Left cardiac atrium (tissue), 4 donors: Measurements from ENCODE around the gene PLXNB2. TPM values are rescaled to one million over a fixed set of nuclear protein-coding genes. Genes with fewer than 3 reads are reported as not detected.

Source experiments
- ATAC-seq, 2 donors: fragments of 200-7000 bp; cut with Tn5 transposase; one replicate each; pipeline ENCODE4 v1.9.1; 2020; ENCODE audit warnings: mild to moderate bottlenecking in 2 of 2, moderate library complexity in 2 of 2
- DNase-seq: peaks from one replicate; pipeline ENCODE4 v3.0.0-alpha.2; 2020
- intact Hi-C, 2 donors: fragments of 100-400 bp; cut with DNase I; formaldehyde crosslinking; loops; one replicate each; pipeline versions ENCODE4 v1.14.1 to v1.15.1; 2022 to 2023
- total RNA-seq, 2 donors: library from RNA; stranded (reverse); fragmentation: NEBNext Ultra II Directional; extraction: Animal tissue kit (Norgen Biotek cat#: 25700); gene quantifications; one replicate each; pipeline ENCODE4 v1.2.1, GENCODE V29; 2021
- donor health status: DM: no; HTN: yes; CAD: no.
- donor health status: DM: no; HTN: yes; CAD: no; lungs with severe emphysema.
- donor health status: DM: yes; HTN: yes; CAD: no.
- donor health status: Dilated cardiomyopathy.

The PLXNB2 gene
- total RNA-seq, 2 donors from 2014 or later = 76.2 to 91.5 TPM

DNA sequence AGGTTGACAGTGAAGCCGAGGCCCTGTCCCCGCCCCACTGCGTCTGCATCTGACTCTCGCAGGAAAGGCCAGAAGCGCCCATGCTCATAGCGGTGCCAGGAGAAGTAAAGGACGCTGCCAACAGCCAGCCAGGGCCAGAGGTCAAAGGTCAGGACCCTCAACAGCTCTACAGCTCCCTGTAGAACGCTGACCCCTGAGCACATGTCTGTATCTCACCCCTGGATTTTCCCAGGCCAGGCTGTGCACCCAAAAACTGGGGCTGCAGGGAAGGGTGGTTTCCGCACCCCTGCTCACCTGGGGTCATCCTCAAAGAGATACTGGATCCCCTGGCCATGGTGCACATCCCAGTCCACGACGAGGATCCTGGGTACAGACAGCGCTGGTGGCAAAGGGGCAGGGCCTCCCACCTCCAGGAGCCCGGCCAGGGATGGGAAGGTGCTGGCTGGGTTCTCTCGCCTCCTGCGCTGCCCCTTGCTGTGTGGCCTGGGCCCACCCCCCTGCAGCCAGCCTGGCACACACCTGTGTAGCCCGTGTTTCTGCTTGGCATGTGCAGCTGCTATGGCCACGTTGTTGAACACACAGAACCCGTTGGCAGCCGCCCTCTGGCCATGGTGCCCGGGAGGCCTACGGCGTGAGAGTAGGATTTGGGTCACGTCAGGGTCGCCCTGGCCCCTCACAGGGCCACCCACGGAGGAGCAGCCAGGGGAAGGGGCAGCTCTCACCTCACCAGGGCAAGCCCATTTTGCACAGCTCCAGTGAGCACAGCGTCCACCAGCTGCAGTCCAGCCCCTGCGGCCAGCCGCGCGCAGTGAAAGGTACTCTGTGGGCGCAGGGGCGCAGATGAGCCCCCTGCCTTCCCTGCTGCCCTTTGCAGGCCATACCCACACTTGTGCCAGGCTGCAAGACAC, 57.9 kb downstream of the PLXNB2 start:
- DNase-seq = no peak
- intact Hi-C loops = loop anchor here in 1 of 2 donors (5.0 to 10.0 kb wide), 2 partner anchors 93 to 255 kb away; partner anchors contain the start of genes LMF2, NCAPH2 and PPP6R2
- no peak for ATAC-seq

DNA sequence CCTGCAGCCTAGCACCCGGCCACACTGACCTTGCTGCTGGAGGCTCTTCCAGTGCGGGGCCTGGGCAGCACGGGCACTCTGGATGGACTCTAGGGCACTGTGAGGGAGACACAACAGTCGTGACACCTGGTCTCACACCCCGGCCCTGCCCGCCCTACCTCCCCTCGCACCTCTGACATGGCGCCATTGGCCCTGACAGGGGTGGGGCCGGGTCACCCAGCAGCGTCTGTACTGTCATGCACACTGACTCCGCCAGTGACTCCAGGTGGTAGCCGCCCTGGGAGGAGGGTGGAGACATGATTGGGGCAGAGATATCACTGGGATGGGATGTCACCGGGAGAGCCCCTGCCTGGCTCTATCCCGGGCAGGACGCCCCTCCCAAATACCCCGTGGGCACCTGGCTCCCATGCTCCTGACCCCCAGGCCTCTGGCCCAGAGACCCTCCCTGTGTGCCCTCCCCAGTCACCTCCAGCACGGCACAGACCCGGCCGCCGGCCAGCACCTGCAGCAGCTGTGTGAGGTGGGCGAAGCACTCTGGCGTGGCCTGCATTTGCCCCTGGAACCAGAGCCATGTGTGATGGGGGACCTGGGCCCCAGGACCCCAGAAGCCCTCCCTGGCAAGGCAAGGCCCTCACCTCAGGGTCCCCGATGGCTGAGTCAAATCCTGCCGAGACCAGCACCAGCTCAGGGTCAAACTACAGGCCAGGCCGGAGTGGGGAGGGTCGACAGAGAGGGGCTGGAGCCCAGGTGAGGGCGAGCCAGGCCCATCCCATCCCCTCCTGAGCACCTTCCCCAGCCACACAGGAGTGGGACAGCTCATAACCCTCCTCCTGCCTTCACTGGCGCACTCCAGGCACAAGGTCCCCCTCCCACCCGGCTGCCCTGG, 59.0 kb downstream of the PLXNB2 start:
- DNase-seq = no peak
- intact Hi-C loops = loop anchor here in 1 of 2 donors (10.0 kb wide), 1 partner anchor 256 kb away; the partner anchor contains the start of genes LMF2 and NCAPH2
- no peak for ATAC-seq

DNA sequence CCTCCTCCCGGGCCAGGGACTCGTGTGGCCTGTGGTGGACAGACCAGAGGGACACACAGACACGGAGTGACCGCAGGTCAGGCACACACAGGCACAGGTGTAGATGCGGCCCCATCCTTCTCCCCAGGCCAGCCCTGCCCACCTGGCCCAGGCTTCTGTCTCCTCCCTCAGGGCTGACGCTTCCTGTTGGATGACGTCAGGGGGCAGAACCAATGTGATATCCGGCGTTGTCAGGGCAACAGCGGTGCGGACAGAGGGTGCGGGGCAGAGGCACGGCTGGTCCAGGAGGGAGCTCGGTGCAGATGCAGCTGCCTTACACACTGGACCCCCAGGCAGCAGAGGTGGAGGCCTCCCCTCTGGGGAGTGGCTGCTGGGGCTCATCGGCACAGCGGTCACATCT, 59.7 kb downstream of the PLXNB2 start:
- intact Hi-C loops = loop anchor here in 1 of 2 donors (10.0 kb wide), 1 partner anchor 257 kb away; the partner anchor contains the start of genes LMF2 and NCAPH2
- DNase-seq (peak; percentile 58), ATAC-seq (no peak)

DNA sequence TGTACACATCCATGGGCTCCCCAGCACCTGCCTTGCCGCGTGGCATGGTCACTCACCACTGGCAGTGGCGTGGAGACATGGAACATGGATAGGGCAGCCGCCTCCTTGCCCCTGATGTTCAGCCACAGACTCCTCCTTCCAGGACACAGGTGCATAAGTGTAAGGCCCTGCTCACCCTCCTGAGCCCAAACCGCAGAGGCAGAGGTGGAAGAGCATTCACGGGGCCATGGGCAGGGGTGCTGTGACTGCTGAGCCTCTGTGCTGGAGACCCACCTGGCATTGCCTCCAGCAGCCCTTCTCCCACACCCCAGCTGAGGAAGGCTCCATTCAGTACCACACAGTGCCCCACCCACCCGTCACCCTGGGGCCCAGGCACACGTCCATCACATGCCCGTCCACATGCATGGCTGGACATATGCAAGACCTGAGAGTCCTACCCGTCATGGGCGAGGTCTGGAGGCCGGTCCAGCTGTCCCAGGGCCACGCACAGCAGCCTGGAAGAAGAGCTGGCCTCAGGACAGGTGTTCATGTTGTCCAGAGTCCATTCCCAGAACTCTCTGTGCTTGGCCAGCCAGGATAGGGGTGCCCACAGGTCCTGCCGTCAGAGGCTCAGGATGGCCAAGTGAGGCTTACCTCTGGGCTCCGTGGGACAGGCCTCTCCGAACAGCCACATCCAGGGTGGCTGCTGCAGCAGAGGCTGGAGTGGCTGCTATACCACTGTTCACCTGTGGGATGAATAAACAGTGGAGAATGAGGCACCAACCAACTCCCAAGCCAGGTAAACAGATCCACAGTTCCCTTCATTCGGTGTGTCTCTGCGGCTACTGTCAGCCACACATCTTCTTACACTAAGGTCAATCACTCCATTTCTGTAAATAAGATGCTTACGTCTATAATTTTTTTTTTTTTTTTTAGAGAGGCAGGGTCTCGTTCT, 60.9 kb downstream of the PLXNB2 start:
- intact Hi-C loops = loop anchor here in 1 of 2 donors (10.0 kb wide), 1 partner anchor 258 kb away; the partner anchor contains the start of genes LMF2 and NCAPH2
- ATAC-seq (no peak), DNase-seq (no peak)

DNA sequence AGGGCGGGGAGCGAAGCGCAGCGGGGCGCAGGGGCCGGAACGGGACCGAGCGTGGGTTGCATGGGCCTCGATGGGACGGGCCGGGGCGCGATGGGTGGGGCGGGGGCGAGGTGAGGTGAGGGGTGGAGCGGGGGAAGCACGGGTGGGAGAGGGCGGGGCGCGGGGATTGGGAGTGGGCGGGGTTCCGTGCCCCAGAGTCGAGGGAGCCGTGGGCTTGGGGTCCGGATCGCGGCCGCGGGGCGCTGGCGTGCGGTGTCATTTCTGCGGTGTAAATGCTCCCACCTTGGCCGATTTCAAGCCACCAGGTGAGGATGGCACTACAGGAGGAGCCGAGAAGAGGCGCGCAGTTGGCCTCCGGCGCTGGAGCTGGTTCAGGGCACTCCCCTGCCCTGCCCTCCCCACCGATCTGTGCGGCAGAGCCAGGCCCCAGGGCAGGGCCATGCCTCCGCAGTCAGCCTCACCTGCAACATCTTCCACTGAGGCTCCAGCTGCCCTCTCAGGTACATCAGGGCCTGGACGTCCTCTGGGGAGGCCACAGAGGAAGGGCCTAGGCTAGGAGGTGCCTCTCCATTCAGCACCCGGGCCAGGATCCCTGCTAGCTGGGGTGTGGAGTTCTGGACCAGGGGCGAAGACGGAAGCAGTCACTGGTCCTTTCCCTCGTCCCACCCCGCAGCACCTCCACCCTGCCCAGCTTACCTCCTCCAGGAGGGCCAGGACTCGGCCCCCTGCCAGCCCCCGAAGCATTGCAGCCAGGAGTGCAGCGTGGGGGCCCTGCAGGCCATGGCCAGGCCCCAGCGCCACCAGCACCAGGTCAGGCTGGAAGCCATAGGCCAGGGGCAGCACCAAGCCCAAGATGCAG, 62.0 kb downstream of the PLXNB2 start:
- ATAC-seq = peak; percentile 39 to 55

DNA sequence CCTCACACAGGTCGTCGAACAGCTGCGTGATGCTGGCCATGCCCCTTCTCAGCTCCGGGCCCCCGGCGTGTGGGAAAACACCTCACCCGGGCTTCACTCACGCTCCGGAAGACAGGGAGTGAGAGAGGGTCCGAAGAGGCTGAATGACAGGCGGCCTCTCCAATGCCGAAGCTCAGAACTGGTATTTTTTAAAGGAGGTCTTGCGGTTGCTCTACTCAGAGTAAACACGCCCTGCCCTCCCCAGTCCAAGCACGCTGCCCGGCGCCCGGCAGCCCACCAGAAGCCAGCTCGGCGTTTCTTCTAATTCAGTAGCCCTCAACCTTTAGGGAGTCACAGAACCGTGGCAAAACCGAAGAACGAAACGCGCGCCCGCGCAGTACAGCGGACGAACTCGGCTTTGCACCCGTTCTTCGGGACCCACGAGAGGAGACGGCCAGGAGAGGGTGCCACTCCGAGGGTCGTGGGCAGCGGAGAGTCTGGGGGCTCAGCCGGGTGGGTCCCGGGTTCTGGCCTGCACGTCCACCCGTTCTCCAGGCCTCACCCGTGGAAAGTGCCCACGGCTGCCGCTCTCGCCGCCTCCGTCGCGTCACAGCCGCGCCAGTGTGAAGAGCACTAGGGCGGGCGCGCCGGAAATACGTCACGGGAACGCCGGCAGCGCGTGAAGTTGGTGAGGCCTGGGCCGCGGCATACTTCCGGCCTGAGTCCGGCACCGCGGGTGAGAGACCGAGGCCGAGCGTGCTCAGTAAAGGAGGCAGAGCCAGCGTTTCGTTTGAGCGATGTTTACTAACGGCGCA, 62.8 kb downstream of the PLXNB2 start, which contains the start of gene TUBGCP6:
TUBGCP6 (minus strand) TSS at position 604 of the 794 bp plus-strand sequence; CDS start at position 40, 564 bp downstream.
- DNase-seq (peak; percentile 97), ATAC-seq (peak; percentile 94 to 96)
- intact Hi-C loops = loop anchor here in 1 of 2 donors (10.0 kb wide), 1 partner anchor 260 kb away; the partner anchor contains the start of genes LMF2 and NCAPH2

More for the DNA sequence above, 62.0 kb downstream of the PLXNB2 start:
- DNase-seq = no peak
- intact Hi-C loops = loop anchor here in 1 of 2 donors (10.0 kb wide), 1 partner anchor 259 kb away; the partner anchor contains the start of genes LMF2 and NCAPH2

DNA sequence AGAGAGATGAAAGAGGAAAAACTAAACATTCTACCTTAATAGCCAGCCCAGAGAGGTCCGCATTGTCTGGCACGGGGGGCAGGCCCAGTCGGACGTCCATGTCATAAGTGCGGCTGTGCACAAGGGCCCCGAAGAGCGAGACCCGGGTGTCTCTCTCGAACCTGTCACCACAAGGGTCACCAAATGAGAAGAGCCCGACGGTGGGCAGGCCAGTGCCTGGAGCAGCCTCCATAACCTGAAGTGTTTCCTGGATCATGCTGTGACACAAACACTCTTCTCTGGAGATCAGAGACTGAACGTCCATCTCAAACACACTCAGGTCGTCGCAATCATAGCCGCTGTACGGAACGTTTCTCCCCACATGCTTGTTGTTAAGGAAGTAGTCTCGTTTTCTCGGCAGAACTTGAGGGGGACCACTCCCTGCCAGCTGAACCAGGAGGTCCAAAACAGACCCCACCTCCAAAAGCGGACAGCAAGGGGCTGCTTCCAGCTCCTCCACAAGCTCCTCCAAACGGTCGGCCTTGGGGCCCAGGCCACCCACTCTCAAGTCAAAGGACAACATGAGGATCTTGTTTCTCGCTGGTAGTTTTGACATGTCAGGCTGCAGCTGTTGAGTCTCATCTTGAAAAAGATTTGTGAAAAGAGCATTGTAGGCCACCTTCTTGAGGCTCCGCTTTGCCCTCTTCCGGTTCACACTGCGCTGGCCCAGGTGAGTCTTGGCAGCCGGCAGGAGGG, 63.6 kb downstream of the PLXNB2 start:
- DNase-seq (no peak), ATAC-seq (no peak)
- intact Hi-C loops = loop anchor here in 1 of 2 donors (10.0 kb wide), 1 partner anchor 261 kb away; the partner anchor contains the start of genes LMF2 and NCAPH2

DNA sequence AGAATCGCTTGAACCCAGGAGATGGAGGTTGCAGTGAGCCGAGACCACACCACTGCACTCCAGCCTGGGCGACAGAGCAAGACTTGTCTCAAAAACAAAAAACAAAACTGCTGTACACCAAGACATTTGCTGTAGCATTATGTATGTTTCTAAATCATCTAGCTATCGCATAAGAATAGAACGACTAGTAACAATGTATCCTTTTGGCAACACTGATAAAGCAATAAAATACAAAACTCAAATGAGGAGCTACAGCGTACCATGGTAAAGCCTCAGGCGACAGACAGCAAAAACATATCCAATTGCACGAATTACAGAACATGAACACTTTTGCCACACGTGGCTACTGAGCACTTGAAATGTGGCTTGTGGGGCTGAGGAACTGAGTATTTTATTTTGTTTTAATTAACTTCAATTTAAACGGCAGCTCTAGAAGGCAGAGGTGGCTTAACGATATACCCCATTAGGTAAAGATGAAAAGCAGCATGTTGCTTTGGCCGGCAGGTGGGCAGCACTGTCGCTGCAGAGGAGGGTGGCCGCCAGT, 65.0 kb downstream of the PLXNB2 start:
- ATAC-seq (no peak), DNase-seq (no peak)
- intact Hi-C loops = loop anchor here in 1 of 2 donors (10.0 kb wide), 1 partner anchor 262 kb away; the partner anchor contains the start of genes LMF2 and NCAPH2

DNA sequence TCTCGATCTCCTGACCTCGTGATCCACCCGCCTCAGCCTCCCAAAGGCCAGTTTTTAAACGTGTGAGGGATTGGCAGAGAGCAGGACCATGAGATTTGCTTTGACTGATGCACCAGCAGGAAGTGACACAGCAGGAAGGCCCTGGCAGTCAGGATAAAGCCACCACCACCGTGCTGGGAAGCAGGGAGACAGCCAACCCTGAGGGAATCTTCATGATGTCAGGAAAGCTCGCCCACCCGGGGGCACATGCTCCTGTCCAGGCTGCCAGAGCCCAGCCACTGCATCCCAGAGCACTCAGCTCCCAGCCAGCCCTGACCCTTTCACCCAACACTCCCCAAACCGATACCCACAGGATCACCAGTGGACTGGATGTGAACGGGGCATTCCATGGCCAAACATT, 68.7 kb downstream of the PLXNB2 start:
- intact Hi-C loops = no loop called here
- DNase-seq = no peak
- no peak for ATAC-seq

DNA sequence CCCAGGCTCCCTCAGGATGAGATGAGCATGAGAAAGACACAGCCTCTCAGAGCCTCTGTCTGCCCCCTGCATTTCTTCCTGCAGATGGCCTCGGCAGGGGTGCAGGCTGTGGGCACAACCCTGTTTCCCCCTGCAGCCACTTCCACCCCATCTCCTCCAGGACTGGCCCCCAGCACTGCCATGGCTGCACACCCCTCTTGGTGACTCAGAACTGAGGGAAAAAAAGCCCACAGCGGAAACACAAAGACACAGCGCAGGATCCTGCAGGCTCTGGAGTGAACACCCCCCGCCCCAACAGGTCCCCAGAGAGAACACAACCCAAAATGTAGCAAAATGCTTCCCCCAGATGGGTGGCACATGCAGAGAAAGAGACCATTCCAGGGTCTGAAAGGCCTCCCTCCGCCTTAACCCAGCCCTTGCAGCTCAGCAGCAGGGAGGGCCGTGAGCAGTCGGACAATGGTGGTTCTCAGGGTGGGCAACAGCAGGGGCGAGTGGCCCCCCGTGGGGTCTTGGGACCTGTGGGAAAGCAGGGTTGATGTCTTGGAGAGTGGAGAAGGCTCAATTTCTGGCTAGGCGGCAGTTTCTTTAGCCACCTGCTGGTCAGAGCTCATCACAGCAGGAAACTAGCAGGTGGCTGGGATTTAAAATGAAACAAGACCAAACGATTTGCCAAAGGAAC, 70.6 kb downstream of the PLXNB2 start:
- DNase-seq = no peak
- no peak for ATAC-seq
- intact Hi-C loops = no loop called here

DNA sequence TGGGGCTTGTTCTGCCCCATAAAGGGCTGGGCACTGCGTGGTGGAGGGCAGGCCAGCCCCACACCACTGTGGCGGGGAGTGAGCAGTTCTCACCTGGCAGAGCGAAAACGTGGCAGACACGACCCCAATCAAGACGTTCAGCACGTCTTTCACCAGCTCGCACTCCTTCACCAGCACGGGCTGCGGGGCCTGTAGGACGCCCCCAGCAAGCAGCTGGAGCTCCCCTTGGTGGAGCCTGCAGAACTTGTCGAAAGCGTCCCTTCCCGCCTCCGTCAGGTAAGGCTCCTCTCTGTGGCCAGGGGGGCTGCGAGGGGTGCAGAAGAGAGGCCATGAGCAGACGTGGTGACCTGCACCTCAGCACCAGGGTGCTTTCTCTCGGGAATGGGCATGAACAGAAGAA, 74.2 kb downstream of the PLXNB2 start:
- intact Hi-C loops = no loop called here
- ATAC-seq (no peak), DNase-seq (no peak)

DNA sequence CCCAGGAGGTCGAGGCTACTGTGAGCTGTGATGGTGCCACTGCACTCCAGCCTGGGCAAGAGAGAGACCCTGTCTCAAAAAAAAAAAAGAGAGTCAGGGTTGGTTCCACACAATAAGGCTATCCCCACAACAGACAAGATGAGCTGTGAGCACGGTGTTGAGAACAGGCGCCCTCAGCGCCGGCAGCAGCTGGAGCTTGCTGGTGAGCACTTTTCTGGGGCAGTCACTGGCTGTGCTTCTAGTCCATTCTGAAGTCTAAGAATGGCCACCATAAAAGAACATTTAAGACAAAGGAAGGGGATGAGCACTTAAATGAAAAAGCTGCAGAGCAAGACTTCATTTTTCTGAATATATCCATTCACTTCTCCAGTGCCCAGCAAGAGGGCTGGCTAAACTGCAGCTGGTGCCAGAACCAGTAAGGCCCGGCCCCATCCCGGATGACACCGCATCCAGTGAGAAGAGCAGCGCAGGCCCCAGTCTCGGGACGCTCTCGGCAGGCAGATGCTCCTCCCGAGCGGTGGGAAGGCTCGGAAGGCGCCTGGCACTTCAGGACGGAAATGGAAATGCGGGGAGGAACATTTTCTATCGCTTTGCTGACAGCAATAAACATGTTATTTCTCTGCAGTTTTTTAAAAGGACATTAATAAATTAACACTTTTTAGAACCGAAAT, 74.8 kb downstream of the PLXNB2 start:
- ATAC-seq (no peak), DNase-seq (no peak)
- intact Hi-C loops = no loop called here

DNA sequence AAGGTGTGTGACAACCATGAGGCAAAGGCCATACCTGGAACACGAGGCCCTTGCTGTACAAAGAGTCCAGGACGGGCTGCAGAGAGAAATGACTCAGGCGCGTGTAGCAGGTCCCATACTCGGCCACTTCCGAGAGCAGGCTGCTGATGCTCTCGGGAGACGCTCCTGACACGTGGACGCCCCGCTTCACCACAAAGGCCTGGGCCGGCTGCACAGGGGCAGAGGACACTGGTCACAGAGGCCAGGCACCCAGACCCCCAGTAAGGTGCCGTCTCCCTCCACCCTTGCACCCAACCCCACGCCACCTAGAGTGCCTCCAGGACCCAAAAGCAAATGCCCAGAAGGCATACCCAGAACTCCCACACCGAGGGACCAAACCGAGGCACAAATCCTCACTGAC, 78.1 kb downstream of the PLXNB2 start:
- intact Hi-C loops = no loop called here
- ATAC-seq (no peak), DNase-seq (no peak)

DNA sequence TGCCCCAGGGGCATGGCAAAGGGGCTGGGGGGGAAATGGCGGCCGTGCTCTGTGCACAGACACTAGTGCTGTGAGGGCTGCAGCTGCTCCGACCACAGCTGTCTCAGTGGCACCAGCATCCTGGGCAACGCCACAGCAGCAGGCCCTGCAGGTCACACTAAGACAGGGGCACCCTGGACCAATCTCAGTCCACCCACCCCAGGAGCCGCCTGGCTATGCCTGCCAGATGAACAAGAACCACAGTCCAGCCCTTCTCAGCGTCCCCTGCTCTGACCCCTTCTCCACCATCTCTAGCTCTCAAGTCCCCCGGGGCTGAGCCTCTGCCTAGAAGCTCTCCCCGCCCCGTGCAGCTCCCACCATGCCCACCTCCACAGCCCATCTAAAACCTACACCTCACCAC, 79.1 kb downstream of the PLXNB2 start:
- intact Hi-C loops = no loop called here
- DNase-seq (no peak), ATAC-seq (no peak)
